ENCODE measurements around the gene PRKCZ. TPM values are rescaled to one million over a fixed set of nuclear protein-coding genes. Genes with fewer than 3 reads are reported as not detected.

Gene PRKCZ
- total and polyA plus RNA-seq, 9 of the 15 experiments (the other 6 are each of a cell fraction or from before 2014, with no cell fraction given): 0.07 to 3.1 (median 1.3) TPM

GRCh38 chr1:2190491-2190976 lies 140.3 kb downstream of the PRKCZ start (continued):
- TF ChIP-seq CUX1 (CRISPR knock-in tag; IDR thresholded peaks at IDR 0.05) (no peak), POLR2G (IDR thresholded peaks at IDR 0.05; ENCODE audit: low read depth, low read length) (peak; percentile 11; the same call in 1 of the 2 replicates), SMARCA5 (IDR thresholded peaks at IDR 0.05) (no peak), EGR1 (conservative IDR thresholded peaks at IDR 0.05) (peak; percentile 59)
- TF ChIP-seq, protein P1, sequence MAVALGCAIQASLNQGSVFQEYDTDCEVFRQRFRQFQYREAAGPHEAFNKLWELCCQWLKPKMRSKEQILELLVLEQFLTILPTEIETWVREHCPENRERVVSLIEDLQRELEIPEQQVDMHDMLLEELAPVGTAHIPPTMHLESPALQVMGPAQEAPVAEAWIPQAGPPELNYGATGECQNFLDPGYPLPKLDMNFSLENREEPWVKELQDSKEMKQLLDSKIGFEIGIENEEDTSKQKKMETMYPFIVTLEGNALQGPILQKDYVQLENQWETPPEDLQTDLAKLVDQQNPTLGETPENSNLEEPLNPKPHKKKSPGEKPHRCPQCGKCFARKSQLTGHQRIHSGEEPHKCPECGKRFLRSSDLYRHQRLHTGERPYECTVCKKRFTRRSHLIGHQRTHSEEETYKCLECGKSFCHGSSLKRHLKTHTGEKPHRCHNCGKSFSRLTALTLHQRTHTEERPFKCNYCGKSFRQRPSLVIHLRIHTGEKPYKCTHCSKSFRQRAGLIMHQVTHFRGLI (CRISPR knock-in tag; IDR thresholded peaks at IDR 0.05): no peak
